ENCODE data around the gene XPC. TPM values are rescaled to one million over a fixed set of nuclear protein-coding genes. Genes with fewer than 3 reads are reported as not detected.

XPC gene
- total RNA-seq, 1 donor: 52.1 TPM

DNA sequence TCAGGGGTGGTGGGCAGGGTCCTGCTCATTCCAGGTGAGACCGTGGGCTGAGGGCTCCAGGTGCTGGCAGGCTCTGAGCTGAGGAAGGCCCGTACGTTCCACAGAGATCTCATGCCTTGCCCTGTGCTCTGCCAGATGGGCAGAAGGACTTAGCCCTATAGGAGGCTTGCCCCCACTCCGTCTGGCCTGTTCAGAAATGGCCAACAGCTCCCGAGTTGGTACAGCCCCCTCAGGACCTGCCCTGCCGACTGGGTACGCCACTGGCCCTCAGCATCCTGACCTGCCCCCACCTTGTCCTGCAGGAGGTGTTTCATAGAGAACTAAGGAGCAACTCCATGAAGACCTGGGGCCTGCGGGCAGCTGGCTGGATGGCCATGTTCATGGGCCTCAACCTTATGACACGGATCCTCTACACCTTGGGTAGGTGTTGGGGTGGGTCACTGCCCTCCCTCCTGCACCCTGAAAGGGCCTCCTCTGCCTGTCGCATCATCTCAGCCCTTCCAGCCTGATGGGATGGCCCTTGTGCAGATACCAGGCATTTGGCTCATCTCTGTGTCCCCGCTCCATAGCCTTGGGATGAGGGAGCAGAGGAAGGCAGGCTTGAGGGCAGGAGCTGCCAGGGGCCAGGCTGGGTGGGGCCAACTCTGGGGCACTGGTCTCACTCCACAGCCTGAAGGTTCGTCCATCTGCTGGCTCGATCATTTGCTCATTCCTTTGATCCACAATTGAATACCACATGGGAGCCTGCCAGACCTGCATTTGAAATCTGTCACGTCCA, 39.3 kb downstream of the XPC start:
- H3K4me1 ChIP-seq (ENCODE audit: insufficient read depth, low read length): peaks cover 33% of the 10 kb centered on the region
- H3K4me3 ChIP-seq (ENCODE audit: insufficient read depth, low read length): no peak overlapping the region
- no peaks in the 10 kb centered on the region for H3K9me3 ChIP-seq (ENCODE audit: low read depth, low read length)
- H3K27ac ChIP-seq (ENCODE audit: low read depth, low read length): no peak overlapping the region
- no peaks in the 10 kb centered on the region for H4K20me1 ChIP-seq (ENCODE audit: insufficient read depth, low read length)
- H2AFZ ChIP-seq (ENCODE audit: low read length): no peak overlapping the region
- no peak for TF ChIP-seq CTCF (IDR thresholded peaks at IDR 0.05; ENCODE audit: extremely low read depth, low read depth, low read length)
- H3K36me3 ChIP-seq (ENCODE audit: insufficient read depth, low read length): peaks cover 63% of the 10 kb centered on the region
- no peak overlapping the region for H3K4me2 ChIP-seq (ENCODE audit: insufficient read depth, low read length)
- no peak for DNase-seq (ENCODE audit: insufficient read length, low spot score, missing footprints)
- no peaks in the 10 kb centered on the region for H3K27me3 ChIP-seq (ENCODE audit: insufficient read depth, low read length)
- H3K79me2 ChIP-seq (ENCODE audit: insufficient read depth, low read length): no peaks in the 10 kb centered on the region

DNA sequence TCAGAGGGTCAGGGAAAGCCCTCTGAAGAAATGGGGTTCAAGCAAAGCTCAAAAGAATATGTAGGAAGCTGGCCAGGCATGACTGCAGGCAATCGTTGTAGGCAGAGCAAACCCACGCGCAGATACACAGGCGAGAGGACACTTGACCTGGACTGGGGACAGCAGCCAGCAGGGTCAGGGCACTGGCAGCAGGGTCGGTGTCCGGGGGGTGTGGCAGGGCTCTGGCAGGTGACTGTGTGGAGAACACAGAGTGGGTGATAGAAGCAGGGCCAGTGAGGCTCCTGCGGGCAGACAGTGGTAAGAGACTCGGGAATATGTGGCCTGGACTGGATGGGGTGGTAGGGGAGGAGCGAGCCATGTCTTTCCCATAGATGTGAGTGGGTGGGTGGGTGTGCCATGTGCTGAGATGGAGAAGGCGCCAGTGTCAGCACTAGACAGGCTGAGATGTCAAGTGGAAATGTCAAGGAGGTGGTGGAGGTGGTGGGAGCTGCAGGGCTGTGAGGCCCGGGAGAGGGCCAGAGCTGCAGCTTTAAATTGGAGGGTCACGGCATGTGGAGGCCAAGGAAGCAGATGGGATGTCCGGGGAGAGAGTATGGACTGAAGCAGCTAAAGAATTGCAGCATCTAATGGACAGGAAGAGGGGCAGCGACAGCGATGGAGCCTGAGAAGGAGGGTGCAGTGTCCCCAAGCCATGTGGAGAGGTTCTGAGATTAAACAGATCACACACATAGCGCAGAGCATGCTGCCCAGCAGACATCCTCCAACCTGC, 40.1 kb downstream of the XPC start:
- TF ChIP-seq CTCF (IDR thresholded peaks at IDR 0.05; ENCODE audit: extremely low read depth, low read depth, low read length): no peak
- no peaks in the 10 kb centered on the region for H3K27me3 ChIP-seq (ENCODE audit: insufficient read depth, low read length)
- H4K20me1 ChIP-seq (ENCODE audit: insufficient read depth, low read length): no peaks in the 10 kb centered on the region
- no peak overlapping the region for H3K27ac ChIP-seq (ENCODE audit: low read depth, low read length)
- no peaks in the 10 kb centered on the region for H3K9me3 ChIP-seq (ENCODE audit: low read depth, low read length)
- H3K36me3 ChIP-seq (ENCODE audit: insufficient read depth, low read length): peaks cover 71% of the 10 kb centered on the region
- H2AFZ ChIP-seq (ENCODE audit: low read length): no peak overlapping the region
- H3K4me1 ChIP-seq (ENCODE audit: insufficient read depth, low read length): peaks cover 25% of the 10 kb centered on the region
- no peak overlapping the region for H3K4me3 ChIP-seq (ENCODE audit: insufficient read depth, low read length)
- DNase-seq (ENCODE audit: insufficient read length, low spot score, missing footprints): no peak
- H3K79me2 ChIP-seq (ENCODE audit: insufficient read depth, low read length): no peaks in the 10 kb centered on the region
- no peak overlapping the region for H3K4me2 ChIP-seq (ENCODE audit: insufficient read depth, low read length)

GRCh38 chr3:14137445-14137844, 41.0 kb downstream of the XPC start:
- peaks cover 78% of the 10 kb centered on the region for H3K36me3 ChIP-seq (ENCODE audit: insufficient read depth, low read length)
- TF ChIP-seq CTCF (IDR thresholded peaks at IDR 0.05; ENCODE audit: extremely low read depth, low read depth, low read length): no peak
- no peak for DNase-seq (ENCODE audit: insufficient read length, low spot score, missing footprints)
- peaks cover 17% of the 10 kb centered on the region for H3K4me1 ChIP-seq (ENCODE audit: insufficient read depth, low read length)
- H3K27me3 ChIP-seq (ENCODE audit: insufficient read depth, low read length): no peaks in the 10 kb centered on the region
- no peak overlapping the region for H2AFZ ChIP-seq (ENCODE audit: low read length)
- no peak overlapping the region for H3K4me3 ChIP-seq (ENCODE audit: insufficient read depth, low read length)
- no peak overlapping the region for H3K27ac ChIP-seq (ENCODE audit: low read depth, low read length)
- H3K9me3 ChIP-seq (ENCODE audit: low read depth, low read length): no peaks in the 10 kb centered on the region
- no peaks in the 10 kb centered on the region for H4K20me1 ChIP-seq (ENCODE audit: insufficient read depth, low read length)
- H3K79me2 ChIP-seq (ENCODE audit: insufficient read depth, low read length): no peaks in the 10 kb centered on the region
- H3K4me2 ChIP-seq (ENCODE audit: insufficient read depth, low read length): no peak overlapping the region

DNA sequence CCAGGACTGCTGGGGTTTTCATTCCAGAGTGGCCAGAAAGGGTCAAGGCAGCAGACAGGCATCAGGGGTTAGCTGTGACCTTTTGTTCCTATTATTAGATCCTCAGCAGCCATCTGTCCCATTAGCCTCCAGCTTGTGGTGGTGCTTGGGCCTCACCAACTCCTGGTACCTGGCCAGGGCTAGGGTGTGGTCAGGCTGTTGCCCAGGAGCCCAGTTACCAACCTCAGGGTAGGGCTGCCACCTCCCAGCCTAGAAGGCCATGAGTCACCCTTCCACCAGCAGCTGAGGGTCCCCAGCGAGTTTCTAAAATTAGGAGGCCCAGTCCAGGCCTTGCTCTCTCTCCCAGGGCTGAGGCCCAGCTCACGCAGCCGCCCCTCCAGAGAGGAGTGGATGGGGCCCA, 41.4 kb downstream of the XPC start:
- H2AFZ ChIP-seq (ENCODE audit: low read length): no peak overlapping the region
- no peaks in the 10 kb centered on the region for H3K27me3 ChIP-seq (ENCODE audit: insufficient read depth, low read length)
- H3K4me2 ChIP-seq (ENCODE audit: insufficient read depth, low read length): no peak overlapping the region
- no peaks in the 10 kb centered on the region for H4K20me1 ChIP-seq (ENCODE audit: insufficient read depth, low read length)
- DNase-seq (ENCODE audit: insufficient read length, low spot score, missing footprints): no peak
- no peaks in the 10 kb centered on the region for H3K9me3 ChIP-seq (ENCODE audit: low read depth, low read length)
- peaks cover 77% of the 10 kb centered on the region for H3K36me3 ChIP-seq (ENCODE audit: insufficient read depth, low read length)
- no peak for TF ChIP-seq CTCF (IDR thresholded peaks at IDR 0.05; ENCODE audit: extremely low read depth, low read depth, low read length)
- no peaks in the 10 kb centered on the region for H3K79me2 ChIP-seq (ENCODE audit: insufficient read depth, low read length)
- H3K4me1 ChIP-seq (ENCODE audit: insufficient read depth, low read length): peaks cover 13% of the 10 kb centered on the region
- no peak overlapping the region for H3K4me3 ChIP-seq (ENCODE audit: insufficient read depth, low read length)
- no peak overlapping the region for H3K27ac ChIP-seq (ENCODE audit: low read depth, low read length)

All from osteoblast (primary cell).